SK-N-SH treated with all-trans-retinoic acid at 6 μM for 48 hours (cell line): ENCODE data around the gene PPP4R3A.

ENCODE experiments used
- ARNTL ChIP-seq: fragments of 450-650 bp; formaldehyde crosslinking; IDR thresholded peaks from 2 replicates; pipeline ENCODE4 v1.5.0; 2020; ENCODE audit warnings: low read depth, mild to moderate bottlenecking, moderate library complexity, borderline replicate concordance
- CREB5 ChIP-seq: fragments of 250-450 bp; sonication (Bioruptor Pico); IDR thresholded peaks from 2 replicates; pipeline ENCODE4 v1.5.1; 2020; ENCODE audit warnings: low read depth, mild to moderate bottlenecking, moderate library complexity
- CSDC2 ChIP-seq: fragments of 250-450 bp; sonication (Bioruptor Pico); IDR thresholded peaks from 2 replicates; pipeline ENCODE4 v1.5.0; 2020; ENCODE audit warnings: mild to moderate bottlenecking, moderate library complexity
- ESRRG ChIP-seq: fragments of 250-450 bp; sonication (Bioruptor Pico); IDR thresholded peaks from 2 replicates; pipeline ENCODE4 v1.6.1; 2021; ENCODE audit warnings: mild to moderate bottlenecking
- GLIS3 ChIP-seq: fragments of 250-450 bp; sonication (Bioruptor Pico); IDR thresholded peaks from 2 replicates; pipeline ENCODE4 v1.5.0; 2020; ENCODE audit warnings: mild to moderate bottlenecking, moderate library complexity
- OSR1 ChIP-seq: fragments of 250-450 bp; sonication (Bioruptor Pico); IDR thresholded peaks from 2 replicates; pipeline ENCODE4 v1.8.0; 2022; ENCODE audit warnings: moderate library complexity, mild to moderate bottlenecking, inconsistent platforms
- PATZ1 ChIP-seq: fragments of 250-450 bp; sonication (Bioruptor Pico); IDR thresholded peaks from 2 replicates; pipeline ENCODE4 v1.8.0; 2020; ENCODE audit warnings: mild to moderate bottlenecking, moderate library complexity, borderline replicate concordance
- RARB ChIP-seq: fragments of 250-450 bp; sonication (Bioruptor Pico); IDR thresholded peaks from 2 replicates; pipeline ENCODE4 v1.8.0; 2021; ENCODE audit warnings: mild to moderate bottlenecking, moderate library complexity
- TCF4 ChIP-seq: fragments of 250-450 bp; sonication (Bioruptor Pico); IDR thresholded peaks from 2 replicates; pipeline ENCODE4 v1.8.0; 2021; ENCODE audit warnings: mild to moderate bottlenecking, moderate library complexity, borderline replicate concordance
- ZNF565 ChIP-seq: fragments of 450-650 bp; formaldehyde crosslinking; conservative IDR thresholded peaks from 2 replicates; pipeline ENCODE4 v1.5.0; 2020; ENCODE audit warnings: low read depth, mild to moderate bottlenecking, moderate library complexity

- no peak for TF ChIP-seq PATZ1
- TF ChIP-seq CSDC2 (CRISPR knock-in tag) = no peak
- no peak for TF ChIP-seq ZNF565 (CRISPR knock-in tag)
- no peak for TF ChIP-seq GLIS3 (CRISPR knock-in tag)
- no peak for TF ChIP-seq ARNTL (CRISPR knock-in tag)
- no peak for TF ChIP-seq TCF4 (CRISPR knock-in tag)
- no peak for TF ChIP-seq CREB5 (CRISPR knock-in tag)
- TF ChIP-seq OSR1 (CRISPR knock-in tag) = no peak
- no peak for TF ChIP-seq RARB (CRISPR knock-in tag)
- no peak for TF ChIP-seq ESRRG
Observed at GRCh38 chr14:91555531-91555930, 45.4 kb upstream of the PPP4R3A start.
